Gastroesophageal sphincter (tissue), 3 donors: ENCODE data around the gene AKR7A3.

Experiments used
- CTCF ChIP-seq, 4 experiments: fragments of 200-600 bp in 2 of 4; fragments of 450-650 bp in 2 of 4; sonication (generic) in 1 of 4; IDR thresholded peaks; one replicate each; pipeline ENCODE4 v1.5.1; 2017 to 2019; ENCODE audit warnings: antibody characterized with exemption in 4 of 4, mild to moderate bottlenecking in 2 of 4, moderate library complexity in 2 of 4
- POLR2AphosphoS5 ChIP-seq: sonication (generic); formaldehyde crosslinking; IDR thresholded peaks from one replicate; pipeline ENCODE4 v1.6.1; 2017; ENCODE audit warnings: antibody characterized with exemption

DNA sequence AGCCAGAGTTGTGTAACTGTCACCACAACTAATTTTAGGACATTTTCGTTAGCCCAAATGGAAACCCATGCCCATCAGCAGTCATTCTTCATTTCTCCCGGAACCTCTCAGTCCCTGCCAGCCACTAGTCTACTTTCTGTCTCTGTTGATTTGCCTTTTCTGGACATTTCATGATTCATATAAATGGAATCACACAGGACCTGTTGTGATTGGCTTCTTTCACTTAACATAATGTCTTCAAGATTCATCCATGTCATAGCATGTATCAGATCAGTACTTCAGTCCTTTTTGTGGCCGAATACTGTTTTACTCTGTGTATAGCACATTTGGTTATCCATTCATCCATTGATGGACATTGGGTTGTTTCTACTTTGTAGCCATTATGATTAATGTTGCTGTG, 30.6 kb upstream of the AKR7A3 start:
- TF ChIP-seq CTCF (IDR thresholded peaks at IDR 0.05), result no peak
- no peak for TF ChIP-seq POLR2AphosphoS5
